Endothelial cell of coronary artery (primary cell): Measurements from ENCODE around the gene TMEM236. TPM values are rescaled to one million over a fixed set of nuclear protein-coding genes. Genes with fewer than 3 reads are reported as not detected.

Experiments used
- total RNA-seq: library from RNA; depleted of rRNA; stranded (reverse); fragments of >200 nt; gene quantifications from 2 replicates; pipeline ENCODE4 v1.2.3, GENCODE V29; 2014

The TMEM236 gene, protein sequence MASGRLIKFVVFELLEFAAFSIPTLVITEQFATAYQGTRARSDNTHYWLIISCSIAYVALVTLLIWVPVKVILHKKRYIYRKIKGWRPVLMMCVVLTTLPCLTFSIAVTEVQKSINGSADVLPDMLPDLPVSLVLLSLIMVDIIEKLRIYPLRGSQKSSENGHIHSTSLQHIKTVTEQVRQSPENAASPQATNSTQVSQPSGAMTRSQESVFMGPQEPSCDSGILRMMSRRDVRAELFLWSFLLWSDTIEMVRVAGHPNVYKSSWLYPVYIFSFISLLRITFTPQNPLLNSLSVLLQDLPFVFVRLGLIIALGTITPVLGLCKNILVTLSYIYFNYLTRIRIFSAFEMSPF
- total RNA-seq: under 0.01 and 0.19 TPM in 2 replicates

DNA sequence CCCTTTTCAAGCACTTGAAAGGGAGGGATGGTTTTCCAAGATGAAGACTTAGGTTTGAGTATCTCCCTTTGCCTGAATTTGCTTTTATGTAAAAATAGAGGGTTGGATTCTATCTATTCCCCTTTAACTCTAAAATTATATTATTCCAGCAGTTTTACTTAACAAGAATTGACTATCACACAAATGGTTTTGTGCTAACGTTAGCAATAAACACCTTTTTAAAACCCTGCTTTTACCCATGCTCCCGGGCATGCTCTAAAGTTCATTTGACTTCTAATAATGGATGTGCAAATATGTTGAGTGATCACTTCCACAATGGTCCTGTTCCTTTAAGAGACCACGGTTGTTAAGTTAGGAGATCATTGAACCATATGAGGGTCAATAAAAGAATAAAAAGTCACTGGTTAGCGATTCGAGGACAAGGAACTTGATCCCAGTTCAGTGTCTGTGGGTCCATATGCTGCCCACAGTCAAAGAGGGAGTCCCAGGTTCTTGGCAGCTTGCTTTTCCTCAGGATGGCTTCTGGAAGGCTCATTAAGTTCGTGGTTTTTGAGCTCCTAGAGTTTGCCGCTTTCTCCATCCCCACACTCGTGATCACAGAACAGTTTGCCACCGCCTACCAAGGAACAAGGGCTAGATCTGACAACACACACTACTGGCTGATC lies at the start of gene TMEM236:
Gene TMEM236, plus strand, starts transcription at position 421 of the 665 bp plus-strand sequence. Its CDS starts 95 bp downstream, at position 516.

DNA sequence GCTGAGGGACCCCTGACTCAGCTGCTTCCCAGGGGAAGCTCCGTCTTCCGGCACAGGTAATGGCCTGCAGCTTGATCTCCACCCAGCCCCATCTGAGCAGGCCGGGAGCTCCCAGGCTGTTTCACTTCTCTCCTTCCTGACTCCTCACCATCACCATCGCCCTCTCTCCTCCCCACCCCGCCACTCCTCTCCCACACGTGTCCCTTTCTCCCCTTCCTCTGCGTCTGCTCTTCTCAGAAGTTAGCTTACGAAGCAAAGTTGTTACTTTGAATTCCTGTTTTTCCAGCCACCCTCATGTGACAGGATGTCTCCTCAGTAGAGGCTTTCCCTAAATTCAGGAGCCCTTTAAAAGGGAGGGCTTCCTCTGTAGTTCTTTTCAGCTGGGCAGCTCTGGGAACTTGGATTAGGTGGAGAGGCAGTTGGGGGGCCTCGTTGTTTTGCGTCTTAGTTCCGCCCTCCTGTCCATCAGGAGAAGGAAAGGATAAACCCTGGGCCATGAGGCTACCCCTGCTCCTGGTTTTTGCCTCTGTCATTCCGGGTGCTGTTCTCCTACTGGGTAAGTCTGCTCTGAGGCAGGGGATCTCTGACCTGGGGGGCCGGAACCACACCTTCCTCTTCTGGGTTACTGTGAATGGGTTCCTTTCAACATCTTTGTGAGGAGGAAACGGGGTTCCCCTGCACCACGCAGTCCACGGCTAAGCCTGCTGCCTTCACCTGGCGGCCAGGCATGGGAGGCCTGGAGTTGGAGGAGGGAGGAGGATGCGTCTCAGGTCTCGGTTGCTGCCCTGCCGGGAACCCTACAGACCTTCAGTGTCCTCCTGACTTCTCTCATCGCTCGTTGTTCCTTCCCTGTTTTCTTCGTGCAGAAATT lies 57.2 kb downstream of the TMEM236 start, which contains the start of gene MRC1:
Gene MRC1, plus strand, starts transcription at position 378 of the 871 bp plus-strand sequence. Its CDS starts 118 bp downstream, at position 496.

Other genes starting within 250 kb of the TMEM236 start
- gene HACD1, start 134.8 kb upstream of the TMEM236 start, total RNA-seq: 23.2 and 26.4 TPM in 2 replicates
- 10.9 and 14.3 TPM in 2 replicates for gene STAM, start 108.0 kb upstream of the TMEM236 start, total RNA-seq
- gene MRC1, start 57.1 kb downstream of the TMEM236 start, total RNA-seq: 1.9 and 8.8 TPM in 2 replicates
- under 0.01 TPM in 1 of 2 replicates, not detected in the other for gene SLC39A12, start 199.7 kb downstream of the TMEM236 start, total RNA-seq